Measurements from ENCODE around the gene FGFRL1.

Gene FGFRL1

DNA sequence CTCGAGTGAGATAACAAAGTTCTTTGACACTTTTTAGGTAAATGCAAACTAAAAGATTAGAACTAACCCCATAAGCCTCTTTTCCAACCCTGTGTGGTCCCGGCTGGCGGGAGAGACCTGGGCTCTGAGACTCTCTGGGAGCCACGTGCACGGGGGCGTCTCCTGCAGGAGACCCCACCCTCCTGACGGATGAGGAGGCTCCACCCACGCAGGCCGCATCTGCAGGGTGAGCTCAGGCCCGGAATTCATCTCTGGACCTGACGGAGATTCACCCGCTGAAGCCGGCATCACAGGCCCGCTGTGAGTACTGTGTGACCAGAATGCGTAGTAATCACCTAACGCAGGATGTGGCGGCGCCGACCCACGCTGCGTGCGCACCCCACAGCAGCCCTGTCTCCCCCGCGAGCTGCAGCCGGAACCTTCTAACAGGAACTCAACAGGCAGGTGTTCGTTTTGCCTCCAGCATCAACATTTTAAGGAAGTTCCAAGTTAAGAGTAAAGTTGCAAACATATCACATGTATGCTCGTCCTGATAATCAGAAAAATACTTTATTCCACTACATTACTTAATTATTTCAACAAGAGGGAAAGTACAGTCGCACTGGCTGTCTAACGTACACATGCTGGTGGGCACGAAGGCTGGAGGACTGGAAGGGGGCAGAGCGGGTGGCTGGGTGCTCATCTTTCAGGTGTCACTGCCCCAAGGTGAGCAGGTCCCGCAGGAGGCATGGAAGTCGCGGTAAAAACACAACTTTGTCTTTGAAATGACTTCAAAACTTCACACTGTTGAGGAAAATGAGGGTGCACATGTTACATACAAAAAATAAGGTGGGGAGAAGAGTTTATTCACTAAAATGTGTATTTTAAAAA lies 44.5 kb downstream of the FGFRL1 start:
- TF ChIP-seq, protein P1, sequence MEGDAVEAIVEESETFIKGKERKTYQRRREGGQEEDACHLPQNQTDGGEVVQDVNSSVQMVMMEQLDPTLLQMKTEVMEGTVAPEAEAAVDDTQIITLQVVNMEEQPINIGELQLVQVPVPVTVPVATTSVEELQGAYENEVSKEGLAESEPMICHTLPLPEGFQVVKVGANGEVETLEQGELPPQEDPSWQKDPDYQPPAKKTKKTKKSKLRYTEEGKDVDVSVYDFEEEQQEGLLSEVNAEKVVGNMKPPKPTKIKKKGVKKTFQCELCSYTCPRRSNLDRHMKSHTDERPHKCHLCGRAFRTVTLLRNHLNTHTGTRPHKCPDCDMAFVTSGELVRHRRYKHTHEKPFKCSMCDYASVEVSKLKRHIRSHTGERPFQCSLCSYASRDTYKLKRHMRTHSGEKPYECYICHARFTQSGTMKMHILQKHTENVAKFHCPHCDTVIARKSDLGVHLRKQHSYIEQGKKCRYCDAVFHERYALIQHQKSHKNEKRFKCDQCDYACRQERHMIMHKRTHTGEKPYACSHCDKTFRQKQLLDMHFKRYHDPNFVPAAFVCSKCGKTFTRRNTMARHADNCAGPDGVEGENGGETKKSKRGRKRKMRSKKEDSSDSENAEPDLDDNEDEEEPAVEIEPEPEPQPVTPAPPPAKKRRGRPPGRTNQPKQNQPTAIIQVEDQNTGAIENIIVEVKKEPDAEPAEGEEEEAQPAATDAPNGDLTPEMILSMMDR (IDR thresholded peaks at IDR 0.05), result no peak
- no peak overlapping the region for H3K4me3 ChIP-seq (ENCODE audit: low read depth, low read length)
- H3K27me3 ChIP-seq (ENCODE audit: control insufficient read depth, insufficient read depth, low read length), result no peaks in the 10 kb centered on the region
- no peaks in the 10 kb centered on the region for H3K79me2 ChIP-seq
- no peaks in the 10 kb centered on the region for H3K9me3 ChIP-seq (ENCODE audit: control insufficient read depth, low read length)
- H2AFZ ChIP-seq, result no peak overlapping the region
- peak overlapping the region; percentile 0 for H3K4me2 ChIP-seq (ENCODE audit: low read length)
- no peak overlapping the region for H3K9ac ChIP-seq
- H3K4me1 ChIP-seq, result no peaks in the 10 kb centered on the region
- no peaks in the 10 kb centered on the region for H3K36me3 ChIP-seq (ENCODE audit: control insufficient read depth, insufficient read depth, low read length)
- no peak overlapping the region for H3K27ac ChIP-seq

DNA sequence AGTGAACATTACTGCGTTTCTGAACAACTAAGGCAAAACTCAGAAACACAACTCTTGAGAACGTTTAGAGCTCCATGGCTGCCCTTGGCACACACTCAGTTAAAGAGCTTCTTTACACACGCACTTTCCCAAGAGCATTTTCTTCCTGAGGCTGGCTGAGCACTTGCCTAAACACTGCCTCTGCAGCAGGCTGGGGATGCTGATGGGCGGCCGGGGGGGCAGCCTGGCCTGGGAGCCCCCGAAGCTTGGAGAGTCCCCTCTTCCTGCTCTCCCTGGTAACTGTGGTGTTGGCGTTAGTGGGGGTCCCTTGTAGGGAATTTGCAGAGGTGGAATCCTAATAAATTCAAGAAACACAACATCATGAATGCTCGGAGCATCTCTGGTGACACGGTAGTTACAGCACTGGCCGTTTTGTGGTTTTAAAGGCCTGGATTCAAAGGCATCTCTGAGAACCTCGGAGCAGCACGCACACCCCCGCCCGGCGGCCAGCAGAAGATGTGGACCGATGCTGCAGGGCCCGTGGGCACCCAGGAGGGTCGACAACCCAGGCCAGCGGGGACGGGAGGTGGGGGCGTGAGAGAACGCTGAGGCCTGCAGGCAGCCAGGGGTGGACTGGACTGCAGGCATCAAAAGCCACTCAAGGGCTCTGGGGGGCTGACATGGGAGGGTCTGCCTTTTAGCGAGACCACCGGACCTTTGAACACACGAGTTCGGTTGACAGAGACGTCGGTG lies 45.4 kb downstream of the FGFRL1 start:
- H3K9me3 ChIP-seq (ENCODE audit: control insufficient read depth, low read length), result no peaks in the 10 kb centered on the region
- TF ChIP-seq, protein P1 (IDR thresholded peaks at IDR 0.05), result no peak
- H3K79me2 ChIP-seq, result no peaks in the 10 kb centered on the region
- no peaks in the 10 kb centered on the region for H3K27me3 ChIP-seq (ENCODE audit: control insufficient read depth, insufficient read depth, low read length)
- no peak overlapping the region for H3K4me3 ChIP-seq (ENCODE audit: low read depth, low read length)
- H3K27ac ChIP-seq, result no peak overlapping the region
- no peak overlapping the region for H2AFZ ChIP-seq
- no peaks in the 10 kb centered on the region for H3K4me1 ChIP-seq
- no peak overlapping the region for H3K9ac ChIP-seq
- no peak overlapping the region for H3K4me2 ChIP-seq (ENCODE audit: low read length)
- no peaks in the 10 kb centered on the region for H3K36me3 ChIP-seq (ENCODE audit: control insufficient read depth, insufficient read depth, low read length)

DNA sequence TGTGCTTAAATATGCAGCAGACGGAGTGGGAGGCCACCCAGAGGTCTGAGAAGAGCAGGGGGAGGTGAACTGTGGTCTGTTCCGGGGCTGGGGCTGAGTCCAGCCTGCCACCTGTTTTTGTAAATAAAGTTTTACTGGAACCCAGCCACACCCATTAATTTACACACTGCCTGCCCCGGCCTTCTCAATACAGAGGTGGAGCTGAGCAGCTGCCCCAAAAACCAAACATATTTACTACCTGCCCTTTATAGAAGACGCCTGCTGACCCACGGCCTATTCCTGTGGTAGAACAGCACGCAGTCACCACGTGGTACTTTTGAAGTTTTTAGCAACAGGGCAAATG lies 45.9 kb downstream of the FGFRL1 start:
- no peak overlapping the region for H3K9ac ChIP-seq
- no peaks in the 10 kb centered on the region for H3K9me3 ChIP-seq (ENCODE audit: control insufficient read depth, low read length)
- no peaks in the 10 kb centered on the region for H3K4me1 ChIP-seq
- no peaks in the 10 kb centered on the region for H3K79me2 ChIP-seq
- no peak overlapping the region for H3K4me3 ChIP-seq (ENCODE audit: low read depth, low read length)
- no peaks in the 10 kb centered on the region for H3K27me3 ChIP-seq (ENCODE audit: control insufficient read depth, insufficient read depth, low read length)
- no peaks in the 10 kb centered on the region for H3K36me3 ChIP-seq (ENCODE audit: control insufficient read depth, insufficient read depth, low read length)
- no peak overlapping the region for H3K27ac ChIP-seq
- H2AFZ ChIP-seq, result no peak overlapping the region
- no peak overlapping the region for H3K4me2 ChIP-seq (ENCODE audit: low read length)
- TF ChIP-seq, protein P1 (IDR thresholded peaks at IDR 0.05), result no peak

DNA sequence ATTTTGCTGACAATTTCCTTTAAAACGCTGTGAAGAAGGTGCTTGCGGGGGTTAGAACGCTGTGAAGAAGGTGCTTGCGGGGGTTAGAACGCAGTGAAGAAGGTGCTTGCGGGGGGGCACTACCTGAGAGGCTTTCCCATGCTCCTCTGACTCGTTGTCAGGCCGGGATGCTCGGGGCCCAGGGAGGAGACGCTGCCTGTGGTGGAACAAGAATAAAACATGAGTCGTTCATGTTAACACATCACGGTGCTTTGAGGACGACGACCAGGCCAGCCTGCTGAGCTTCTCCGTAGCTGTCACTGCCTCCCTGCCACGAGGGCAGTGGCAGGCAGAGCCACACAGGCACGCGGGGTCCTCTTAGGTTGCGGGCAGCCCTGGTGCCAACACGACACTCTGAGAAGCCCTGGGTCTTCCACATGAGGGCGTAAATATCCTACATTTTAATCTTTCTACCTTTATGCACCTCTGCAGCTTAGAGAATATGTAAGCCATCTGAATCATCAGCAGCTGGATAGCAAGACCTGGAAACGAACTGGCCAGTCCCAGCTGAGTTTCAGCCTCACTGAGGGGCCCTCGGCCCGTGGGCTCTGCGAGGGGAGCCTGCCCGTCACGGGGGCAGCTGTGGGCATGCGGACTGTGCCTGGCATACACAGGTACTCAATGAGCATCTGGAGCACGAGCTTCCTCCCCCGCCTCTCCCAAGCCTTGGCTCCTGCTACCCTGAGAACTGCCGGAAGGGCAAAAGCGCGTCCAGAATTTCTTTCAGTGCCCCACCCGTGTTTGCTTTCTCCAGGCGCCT lies 47.0 kb downstream of the FGFRL1 start:
- Histone ChIP-seq H2AFZ (no peak overlapping the region), H3K4me1 (no peaks in the 10 kb centered on the region), H3K4me3 (ENCODE audit: low read depth, low read length) (no peak overlapping the region), H3K9me3 (ENCODE audit: control insufficient read depth, low read length) (no peaks in the 10 kb centered on the region), H3K36me3 (ENCODE audit: control insufficient read depth, insufficient read depth, low read length) (no peaks in the 10 kb centered on the region), H3K9ac (no peak overlapping the region), H3K4me2 (ENCODE audit: low read length) (no peak overlapping the region), H3K27ac (no peak overlapping the region), H3K79me2 (no peaks in the 10 kb centered on the region), H3K27me3 (ENCODE audit: control insufficient read depth, insufficient read depth, low read length) (no peaks in the 10 kb centered on the region)
- TF ChIP-seq, protein P1 (IDR thresholded peaks at IDR 0.05), result no peak

Measured in parathyroid adenoma (tissue), 2 donors.